GM20431 (cell line): ENCODE data around the gene MRPL51.

ENCODE experiments used
- in situ Hi-C: fragments of 300-500 bp; cut with MseI, MboI; formaldehyde crosslinking; loops from one replicate; pipeline ENCODE4 v1.15.0; 2020; ENCODE audit warnings: low sequenced_read_pairs; ENCODE audit not compliant: unreplicated experiment

MRPL51 gene

DNA sequence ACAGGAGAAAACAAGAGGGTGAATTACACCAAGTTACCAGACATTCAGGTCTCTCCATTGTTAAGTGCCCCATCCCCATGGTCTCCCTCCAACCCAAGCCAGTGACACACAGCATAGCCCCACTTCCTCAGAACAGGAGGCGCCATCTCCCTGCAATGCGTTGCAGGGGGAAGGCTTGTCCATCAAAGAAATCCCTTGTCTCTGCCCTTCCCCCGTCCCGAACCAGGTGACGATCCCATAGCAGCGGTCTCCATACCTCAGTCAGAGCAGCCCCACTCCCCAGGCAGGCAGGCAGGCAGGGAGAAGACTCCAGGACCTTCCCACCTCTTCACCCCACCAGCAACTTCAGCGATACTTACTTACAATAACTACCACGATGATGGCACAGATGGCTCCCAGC lies 28.5 kb downstream of the MRPL51 start:
- in situ Hi-C loops: no loop called here

GRCh38 chr12:6463858-6464257 lies 29.2 kb downstream of the MRPL51 start:
- in situ Hi-C loops: no loop called here

GRCh38 chr12:6463216-6463615 lies 29.8 kb downstream of the MRPL51 start:
- in situ Hi-C loops: no loop called here

- in situ Hi-C loops: no loop called here
Measured at GRCh38 chr12:6462234-6462995, 30.6 kb downstream of the MRPL51 start.

GRCh38 chr12:6461401-6462233 lies 31.4 kb downstream of the MRPL51 start:
- in situ Hi-C loops: no loop called here

- in situ Hi-C loops: no loop called here
Measured at GRCh38 chr12:6460751-6461371, 32.2 kb downstream of the MRPL51 start.

GRCh38 chr12:6459004-6459337 lies 34.1 kb downstream of the MRPL51 start:
- in situ Hi-C loops: no loop called here

GRCh38 chr12:6458281-6459003 lies 34.6 kb downstream of the MRPL51 start:
- in situ Hi-C loops: no loop called here

DNA sequence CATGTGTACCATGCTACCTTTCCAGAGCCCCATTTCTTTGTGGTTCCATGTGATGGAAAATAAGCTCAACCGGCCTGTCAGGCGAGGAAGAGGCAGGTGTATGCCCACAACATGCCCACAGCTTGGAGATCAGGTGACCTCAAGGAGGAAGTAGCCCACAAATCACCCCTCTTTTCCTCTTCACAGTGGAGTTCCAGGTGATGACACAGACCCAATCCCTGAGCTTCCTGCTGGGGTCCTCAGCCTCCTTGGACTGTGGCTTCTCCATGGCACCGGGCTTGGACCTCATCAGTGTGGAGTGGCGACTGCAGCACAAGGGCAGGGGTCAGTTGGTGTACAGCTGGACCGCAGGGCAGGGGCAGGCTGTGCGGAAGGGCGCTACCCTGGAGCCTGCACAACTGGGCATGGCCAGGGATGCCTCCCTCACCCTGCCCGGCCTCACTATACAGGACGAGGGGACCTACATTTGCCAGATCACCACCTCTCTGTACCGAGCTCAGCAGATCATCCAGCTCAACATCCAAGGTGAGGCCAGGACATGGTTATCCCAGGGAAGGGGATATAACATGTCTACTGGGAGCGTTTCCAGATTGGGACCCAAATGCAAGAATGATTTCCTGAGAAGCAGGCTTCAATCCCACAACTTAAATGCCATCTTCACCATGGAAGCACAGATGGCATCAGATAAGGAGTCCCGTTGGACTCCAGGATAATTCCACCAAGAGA lies 35.7 kb downstream of the MRPL51 start:
- in situ Hi-C loops: no loop called here

- in situ Hi-C loops: no loop called here
Measured at GRCh38 chr12:6452944-6453630, 40.0 kb downstream of the MRPL51 start.

GRCh38 chr12:6452245-6452943 lies 40.7 kb downstream of the MRPL51 start:
- in situ Hi-C loops: no loop called here

DNA sequence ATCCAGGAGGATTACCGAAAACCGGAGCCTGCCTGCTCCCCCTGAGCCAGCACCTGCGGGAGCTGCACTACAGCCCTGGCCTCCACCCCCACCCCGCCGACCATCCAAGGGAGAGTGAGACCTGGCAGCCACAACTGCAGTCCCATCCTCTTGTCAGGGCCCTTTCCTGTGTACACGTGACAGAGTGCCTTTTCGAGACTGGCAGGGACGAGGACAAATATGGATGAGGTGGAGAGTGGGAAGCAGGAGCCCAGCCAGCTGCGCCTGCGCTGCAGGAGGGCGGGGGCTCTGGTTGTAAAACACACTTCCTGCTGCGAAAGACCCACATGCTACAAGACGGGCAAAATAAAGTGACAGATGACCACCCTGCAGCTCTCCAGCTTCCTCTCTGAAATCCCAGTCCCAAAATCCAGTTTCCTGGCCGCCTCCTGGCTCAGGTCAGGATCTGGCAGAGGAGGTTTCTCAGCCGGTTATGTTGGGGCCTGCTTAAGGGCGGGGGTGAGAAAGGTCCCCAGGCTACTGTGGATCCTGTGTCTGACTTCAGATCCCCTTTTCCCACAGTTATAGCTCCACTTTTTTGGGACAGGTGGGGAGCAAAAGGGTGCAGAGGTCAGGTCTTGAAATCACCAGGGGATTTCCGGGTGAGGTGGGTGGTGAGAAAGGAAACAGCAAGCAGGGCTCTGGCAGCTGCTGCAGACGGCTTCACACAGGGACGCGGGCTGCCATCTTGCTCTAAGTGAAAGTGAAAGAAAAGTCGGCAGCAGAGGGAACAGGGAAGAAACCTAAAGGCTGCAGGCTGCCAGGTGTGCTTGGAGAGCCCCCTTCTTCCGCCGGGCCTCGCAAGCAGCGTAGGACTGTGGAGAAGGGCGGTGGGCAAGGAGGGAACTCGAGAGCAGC lies 41.5 kb downstream of the MRPL51 start, which contains the start of gene TAPBPL:
Gene TAPBPL, plus strand, starts transcription at position 695 of the 897 bp plus-strand sequence. CDS start 207 bp downstream, outside the sequence.
- in situ Hi-C loops: no loop called here

DNA sequence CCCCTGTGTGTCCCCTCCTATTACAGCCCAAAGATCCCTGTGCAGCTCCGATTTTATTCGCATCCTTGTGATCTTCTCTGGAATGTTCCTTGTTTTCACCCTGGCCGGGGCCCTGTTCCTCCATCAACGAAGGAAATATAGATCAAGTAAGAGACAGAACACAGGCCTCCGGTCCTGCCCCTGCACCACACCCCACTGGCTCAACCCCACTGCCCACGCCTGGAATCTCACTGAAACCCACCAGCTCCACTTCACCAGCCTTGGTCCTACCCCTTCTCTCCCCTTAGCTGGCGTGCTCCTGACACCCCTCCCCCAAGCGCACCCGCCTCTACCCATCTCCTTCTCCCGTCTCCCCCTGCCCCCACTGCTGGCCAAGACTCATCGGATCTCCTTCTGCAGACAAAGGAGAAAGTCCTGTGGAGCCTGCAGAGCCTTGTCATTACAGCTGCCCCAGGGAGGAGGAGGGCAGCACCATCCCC lies 42.2 kb downstream of the MRPL51 start:
- in situ Hi-C loops: no loop called here

- in situ Hi-C loops: no loop called here
Measured at GRCh38 chr12:6450091-6450868, 42.8 kb downstream of the MRPL51 start.

DNA sequence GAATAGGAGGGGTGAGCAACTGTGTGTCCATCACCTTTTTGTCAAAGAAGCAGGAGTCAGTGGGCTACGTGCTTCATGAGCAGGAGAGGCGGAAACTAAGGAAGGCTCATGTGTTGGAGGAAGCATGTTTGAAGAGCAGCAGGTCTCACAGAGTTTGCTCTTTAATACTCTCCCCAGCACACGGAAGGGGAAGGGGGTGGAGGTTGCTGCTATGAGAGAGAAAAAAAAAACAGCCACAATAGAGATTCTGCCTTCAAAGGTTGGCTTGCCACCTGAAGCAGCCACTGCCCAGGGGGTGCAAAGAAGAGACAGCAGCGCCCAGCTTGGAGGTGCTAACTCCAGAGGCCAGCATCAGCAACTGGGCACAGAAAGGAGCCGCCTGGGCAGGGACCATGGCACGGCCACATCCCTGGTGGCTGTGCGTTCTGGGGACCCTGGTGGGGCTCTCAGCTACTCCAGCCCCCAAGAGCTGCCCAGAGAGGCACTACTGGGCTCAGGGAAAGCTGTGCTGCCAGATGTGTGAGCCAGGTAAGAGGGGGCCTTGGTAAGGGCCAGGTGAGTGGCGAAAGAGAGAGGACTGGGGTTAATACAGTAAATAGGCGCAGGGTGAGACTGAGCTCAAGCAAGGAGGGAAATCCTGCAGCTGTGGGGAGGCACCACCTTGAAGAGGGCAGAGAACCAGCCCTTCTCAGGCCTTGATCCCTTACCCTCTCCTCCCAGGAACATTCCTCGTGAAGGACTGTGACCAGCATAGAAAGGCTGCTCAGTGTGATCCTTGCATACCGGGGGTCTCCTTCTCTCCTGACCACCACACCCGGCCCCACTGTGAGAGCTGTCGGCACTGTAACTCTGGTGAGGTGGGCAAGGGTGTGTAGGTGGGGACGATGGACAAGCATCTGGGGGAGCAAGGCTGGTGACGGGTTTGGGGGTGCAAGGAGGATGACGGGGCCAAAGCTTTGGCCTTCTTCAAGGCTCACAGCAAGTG lies 48.1 kb downstream of the MRPL51 start, which contains the start of gene CD27:
Gene CD27, plus strand, starts transcription at position 252 of the 985 bp plus-strand sequence. Its CDS starts 141 bp downstream, at position 393.
- in situ Hi-C loops: no loop called here
